GM19438 (cell line): ENCODE measurements around the gene C1orf105.
"Not testable (repeated sequence)": the region's sequence is repeated elsewhere in the genome, so short reads cannot be mapped to it uniquely, and the experiment has no call there.

Source experiments
- ATAC-seq: cut with Tn5 transposase; IDR thresholded peaks from one replicate; pipeline ENCODE4 v1.9.1; 2021; ENCODE audit warnings: low read depth; ENCODE audit not compliant: unreplicated experiment

The C1orf105 gene, protein sequence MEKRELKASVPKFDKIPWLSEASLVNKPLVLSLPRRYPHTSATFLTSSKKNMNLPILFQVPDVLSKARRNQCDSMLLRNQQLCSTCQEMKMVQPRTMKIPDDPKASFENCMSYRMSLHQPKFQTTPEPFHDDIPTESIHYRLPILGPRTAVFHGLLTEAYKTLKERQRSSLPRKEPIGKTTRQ

GRCh38 chr1:172420385-172420784, at the start of gene C1orf105:
Gene C1orf105 (plus strand): TSS chr1:172420685. CDS start chr1:172420886, 201 bp downstream.
- ATAC-seq = no peak

GRCh38 chr1:172371646-172372045, 48.8 kb upstream of the C1orf105 start:
- not testable (repeated sequence) for ATAC-seq

- ATAC-seq = no peak
These were observed 46.6 kb upstream of the C1orf105 start for GRCh38 chr1:172373864-172374263.

DNA sequence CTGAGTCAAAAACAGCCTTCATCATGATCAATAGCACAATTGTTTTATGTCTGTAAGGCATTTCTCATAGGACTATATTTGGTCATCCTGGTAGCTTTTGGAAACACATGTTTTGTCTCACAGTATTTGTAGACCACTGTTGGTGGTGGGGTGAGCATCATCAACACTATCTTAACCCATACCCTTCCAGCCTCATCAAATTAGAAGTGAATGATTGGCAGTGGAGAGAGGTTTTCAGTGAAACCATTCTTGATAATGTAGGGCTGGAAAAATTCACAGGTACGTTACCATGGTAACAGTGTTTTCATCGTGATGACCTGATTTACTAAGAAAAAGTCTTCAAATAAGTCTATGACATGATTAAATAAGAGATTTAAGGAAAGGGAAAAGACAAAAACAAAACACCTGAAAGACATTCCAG, 45.3 kb upstream of the C1orf105 start:
- ATAC-seq = no peak

- ATAC-seq = no peak
These were observed 44.1 kb upstream of the C1orf105 start for GRCh38 chr1:172376431-172376830.

GRCh38 chr1:172377565-172377964, 42.9 kb upstream of the C1orf105 start:
- no peak for ATAC-seq

DNA sequence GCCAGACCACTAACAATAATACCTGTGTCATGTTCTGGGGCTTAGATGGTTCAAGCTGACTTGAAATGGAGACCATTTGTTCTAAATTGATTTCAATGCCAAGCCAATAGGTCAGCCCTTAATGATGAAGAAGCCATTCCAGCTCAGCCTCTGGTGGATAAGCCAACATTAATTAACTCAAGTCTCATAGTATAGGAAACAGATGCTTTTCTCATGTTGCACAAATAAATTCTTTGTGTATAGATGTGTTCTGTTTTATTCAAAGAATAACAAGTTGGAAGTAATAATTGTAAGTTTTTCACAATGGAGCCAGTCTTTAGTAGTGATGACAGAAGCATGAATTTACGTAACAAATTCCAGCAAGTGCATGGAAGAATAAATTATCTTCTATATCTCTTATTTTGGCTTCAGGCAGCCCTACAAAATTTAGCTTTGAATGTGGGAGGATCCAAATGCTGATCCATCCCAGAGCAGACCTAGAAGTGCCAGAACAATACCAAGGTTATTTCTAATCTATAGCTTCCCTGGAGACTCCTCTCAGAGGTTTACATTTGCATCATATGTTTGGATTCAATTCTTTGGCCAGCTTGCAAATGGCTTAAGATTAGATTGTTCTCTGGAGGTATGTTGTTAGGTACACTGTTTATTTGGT, 42.2 kb upstream of the C1orf105 start:
- ATAC-seq = no peak

- ATAC-seq = peak; percentile 88
These were observed 39.8 kb upstream of the C1orf105 start for GRCh38 chr1:172380441-172381244.

DNA sequence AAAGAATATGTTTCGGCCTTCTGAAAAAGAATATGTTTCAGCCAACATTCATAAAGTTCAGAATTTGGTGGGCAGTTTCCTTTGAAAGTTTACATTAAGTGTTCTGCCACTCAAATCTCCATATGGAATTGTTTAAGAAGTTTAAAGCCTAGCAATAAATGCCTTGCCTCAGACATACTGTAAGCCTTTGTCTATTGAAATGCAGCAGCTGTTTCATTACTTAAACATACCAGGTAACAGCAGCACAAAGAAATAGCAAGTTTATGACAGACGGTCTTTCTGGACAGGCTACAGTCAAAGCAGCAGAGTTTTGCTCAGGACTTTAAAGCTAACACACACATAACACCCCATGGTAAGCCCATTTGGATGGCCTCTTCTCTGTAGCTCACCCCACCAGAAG, 38.5 kb upstream of the C1orf105 start:
- ATAC-seq = no peak

- no peak for ATAC-seq
These were observed 38.1 kb upstream of the C1orf105 start for GRCh38 chr1:172382406-172382805.

DNA sequence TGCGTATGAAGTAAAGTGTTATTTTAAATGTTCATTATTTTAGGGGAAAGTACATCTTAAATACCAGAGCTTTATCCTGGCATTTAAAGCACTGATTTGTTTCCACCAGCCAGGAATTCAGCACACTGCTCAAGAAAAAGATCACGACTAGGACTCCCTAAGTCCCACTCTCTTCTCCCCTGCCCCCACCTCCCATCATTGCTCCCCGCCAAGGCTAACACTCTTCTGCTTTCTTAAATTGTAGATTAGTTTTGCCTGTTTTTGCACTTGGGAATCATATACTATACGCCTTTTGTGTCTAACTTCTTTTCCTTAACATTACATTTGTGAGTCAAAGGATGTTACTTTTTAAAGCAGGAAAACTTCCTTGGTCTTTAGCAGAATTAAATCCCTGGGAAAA, 37.5 kb upstream of the C1orf105 start:
- no peak for ATAC-seq

DNA sequence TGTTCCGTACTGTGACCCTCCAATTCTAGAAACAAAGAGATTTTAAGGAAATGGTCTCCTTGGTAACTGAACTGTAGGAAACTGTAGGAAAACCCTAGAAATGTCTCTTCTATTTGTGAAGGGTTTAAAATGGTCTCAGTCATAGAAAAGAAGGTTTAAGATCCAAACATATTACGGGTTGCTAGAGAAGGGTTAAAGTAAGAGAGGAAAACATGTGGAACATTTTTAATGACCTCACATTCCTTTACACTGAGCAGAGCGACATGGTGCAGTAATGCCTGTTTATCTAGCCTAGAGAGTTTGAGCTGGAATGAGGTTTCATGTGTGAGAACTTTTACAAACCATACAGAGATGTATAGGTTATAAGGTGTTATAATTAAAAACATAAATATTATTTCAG, 36.9 kb upstream of the C1orf105 start:
- ATAC-seq = no peak

GRCh38 chr1:172384656-172385055, 35.8 kb upstream of the C1orf105 start:
- ATAC-seq = no peak

DNA sequence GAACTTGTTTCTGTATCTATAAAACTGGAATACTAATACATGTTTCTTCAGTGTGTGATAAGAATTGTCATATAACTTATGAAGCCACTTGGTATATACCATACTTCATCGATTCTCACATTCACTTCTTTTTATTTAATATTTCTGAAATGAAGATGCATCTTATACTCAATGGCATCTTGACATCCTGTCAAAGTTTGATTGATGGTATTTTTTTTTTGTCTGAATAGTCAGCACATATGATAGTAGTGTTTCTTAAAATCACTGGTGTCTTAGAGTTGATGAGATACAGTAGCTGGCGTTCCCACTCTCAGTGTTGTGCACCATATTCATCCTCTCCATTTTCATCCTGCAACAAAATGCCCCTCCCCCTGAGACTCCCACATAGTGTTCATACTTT, 34.4 kb upstream of the C1orf105 start:
- no peak for ATAC-seq

GRCh38 chr1:172388490-172388889, 32.0 kb upstream of the C1orf105 start:
- ATAC-seq = no peak

DNA sequence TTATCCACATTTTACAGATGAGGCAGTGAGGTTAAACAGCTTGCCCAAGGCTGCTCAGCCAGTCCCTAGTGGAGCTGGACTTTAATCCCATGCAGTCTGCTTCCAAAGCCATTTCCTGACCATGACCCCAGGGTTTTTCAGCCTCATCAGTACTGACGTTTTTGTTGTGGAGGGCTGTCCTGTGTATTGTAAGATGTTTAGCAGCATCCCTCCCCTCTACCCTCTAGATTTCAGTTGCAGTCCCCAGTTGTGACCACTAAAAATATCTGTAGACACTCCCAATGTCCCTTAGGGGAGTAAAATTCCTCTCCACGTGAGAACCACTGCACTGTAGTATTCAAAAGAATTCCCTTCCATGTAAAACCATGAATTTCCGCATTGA, 30.2 kb upstream of the C1orf105 start:
- ATAC-seq = peak; percentile 25

DNA sequence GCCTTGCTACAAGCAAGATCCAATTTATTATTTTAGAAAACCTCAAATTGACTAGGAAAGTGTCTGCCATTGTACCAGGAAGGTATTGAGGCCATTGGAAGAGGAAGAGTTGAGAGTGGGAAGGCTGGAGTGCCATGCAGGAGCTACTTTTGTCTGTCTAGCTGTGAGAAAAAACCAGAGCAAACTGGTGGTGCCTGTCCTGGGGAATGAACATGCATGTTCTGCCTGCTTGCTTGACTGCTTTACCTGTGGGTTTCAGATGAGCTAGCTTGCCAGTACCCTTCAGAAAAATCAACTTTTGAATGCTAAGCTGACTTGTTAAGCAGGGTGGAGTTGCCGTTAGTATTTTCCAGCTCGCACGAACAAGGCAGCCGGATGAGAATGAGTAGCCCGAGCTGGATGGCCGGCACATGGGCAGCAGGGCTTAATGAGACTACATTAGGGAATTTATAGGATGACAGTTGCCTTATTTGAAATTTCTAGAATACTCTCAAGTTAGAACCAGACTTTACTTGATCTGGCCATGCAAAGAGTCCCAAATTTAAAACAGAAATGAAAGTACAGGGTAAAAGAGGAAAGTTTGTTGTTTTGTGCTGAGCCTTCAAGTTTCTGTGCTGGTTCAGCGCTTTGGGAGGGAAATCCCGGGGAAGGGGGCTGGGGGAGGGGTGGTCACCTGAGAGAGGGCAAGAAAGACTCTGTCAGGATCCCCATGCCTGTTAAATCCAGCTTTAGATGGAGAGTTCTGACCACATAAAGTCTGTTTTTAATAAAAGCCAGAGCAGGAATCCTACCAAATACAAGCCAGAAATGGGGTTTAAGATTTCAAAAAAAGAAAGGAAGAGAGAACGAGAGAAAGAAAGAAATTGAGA, 29.6 kb upstream of the C1orf105 start:
- peak; percentile 59 for ATAC-seq

- no peak for ATAC-seq
These were observed 28.5 kb upstream of the C1orf105 start for GRCh38 chr1:172391976-172392375.

GRCh38 chr1:172393354-172393753, 27.1 kb upstream of the C1orf105 start:
- no peak for ATAC-seq

- peak; percentile 71 for ATAC-seq
These were observed 26.2 kb upstream of the C1orf105 start for GRCh38 chr1:172394141-172394751.
